Stromal cell of bone marrow (primary cell): Measurements from ENCODE around the gene ACE.

Experiments
- DNase-seq: peaks from one replicate; pipeline ENCODE4 v3.0.0-alpha.2; 2012; ENCODE audit warnings: low read depth

The ACE gene

DNA sequence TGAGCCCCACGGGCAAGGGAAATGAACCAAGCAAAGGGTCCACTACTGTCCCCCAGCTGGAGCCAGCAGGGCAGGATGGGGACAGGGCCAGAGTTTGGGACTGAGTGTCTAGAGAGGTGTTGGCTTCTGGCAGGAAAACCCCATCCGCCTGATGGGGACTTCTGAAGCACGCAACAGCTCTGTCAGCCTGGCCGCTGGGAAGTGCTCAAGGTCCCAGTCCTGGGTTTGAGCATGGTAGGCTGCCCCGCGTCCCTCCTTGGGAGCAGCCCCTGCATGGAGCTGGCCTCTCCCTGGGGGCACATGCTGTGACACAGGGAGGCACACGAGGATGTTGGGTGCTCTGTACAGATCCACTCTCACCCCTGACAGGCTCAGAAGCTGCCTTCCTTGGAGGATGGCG, 14.6 kb downstream of the ACE start:
- no peak for DNase-seq

DNA sequence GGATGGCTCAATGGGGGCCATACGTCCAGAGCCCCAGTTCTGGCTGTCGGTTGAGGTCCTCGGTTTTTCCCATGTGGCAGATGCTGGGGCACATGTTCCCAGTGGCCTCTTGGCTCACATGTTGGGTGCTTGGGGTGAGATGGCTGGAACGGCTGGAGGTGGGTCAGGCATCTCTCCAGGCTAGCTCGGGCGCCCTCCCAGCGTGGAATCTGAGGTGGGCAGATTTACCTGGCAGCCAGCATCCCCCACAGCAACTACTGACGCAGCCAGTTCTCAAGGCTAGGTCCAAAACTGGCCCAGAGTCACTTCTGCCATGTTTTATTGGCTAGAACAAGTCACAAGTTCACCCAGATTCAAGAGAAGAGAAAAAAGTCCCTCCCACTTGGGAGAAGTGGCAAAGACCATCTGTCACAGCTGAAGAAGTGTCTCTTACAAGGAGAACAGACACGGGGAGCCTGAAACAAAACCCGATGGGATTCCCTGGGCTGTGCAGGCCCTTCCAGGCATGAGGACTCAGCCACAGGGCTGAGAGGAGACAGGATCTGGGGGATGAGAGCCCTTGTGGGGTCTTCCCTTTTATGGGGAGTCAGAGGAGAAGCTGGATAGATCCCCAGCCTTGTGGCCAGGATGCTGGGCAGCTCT, 15.2 kb downstream of the ACE start:
- no peak for DNase-seq

DNA sequence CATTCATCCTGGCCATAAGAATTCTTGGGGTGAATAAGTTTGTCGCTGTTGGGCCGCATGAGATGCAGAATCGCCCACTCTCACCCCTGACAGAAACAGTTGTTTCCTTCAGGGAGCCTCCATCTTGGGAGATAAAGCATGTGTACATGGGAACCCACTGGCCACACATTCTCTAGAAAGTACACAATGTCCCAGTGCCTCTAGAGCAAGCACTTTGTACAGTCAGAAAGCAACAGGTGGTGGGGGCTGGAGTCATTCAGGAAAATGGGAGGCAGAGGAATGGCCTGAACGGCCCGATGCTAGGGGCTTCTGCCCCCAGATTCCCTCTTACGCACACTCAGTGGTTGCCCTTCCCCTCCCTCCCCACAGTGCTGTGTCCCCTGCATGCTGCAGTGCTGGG, 16.1 kb downstream of the ACE start:
- no peak for DNase-seq

DNA sequence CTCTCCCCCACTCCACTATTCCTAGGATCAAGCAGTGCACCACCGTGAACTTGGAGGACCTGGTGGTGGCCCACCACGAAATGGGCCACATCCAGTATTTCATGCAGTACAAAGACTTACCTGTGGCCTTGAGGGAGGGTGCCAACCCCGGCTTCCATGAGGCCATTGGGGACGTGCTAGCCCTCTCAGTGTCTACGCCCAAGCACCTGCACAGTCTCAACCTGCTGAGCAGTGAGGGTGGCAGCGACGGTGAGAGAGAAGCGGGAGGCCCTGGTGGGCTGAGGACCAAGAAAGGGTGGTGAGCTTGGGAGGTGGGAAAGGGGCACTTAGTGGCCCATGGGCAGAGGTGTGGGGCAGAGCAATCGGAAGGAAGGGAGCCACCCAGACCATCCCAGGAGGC, 16.6 kb downstream of the ACE start:
- DNase-seq, result no peak

DNA sequence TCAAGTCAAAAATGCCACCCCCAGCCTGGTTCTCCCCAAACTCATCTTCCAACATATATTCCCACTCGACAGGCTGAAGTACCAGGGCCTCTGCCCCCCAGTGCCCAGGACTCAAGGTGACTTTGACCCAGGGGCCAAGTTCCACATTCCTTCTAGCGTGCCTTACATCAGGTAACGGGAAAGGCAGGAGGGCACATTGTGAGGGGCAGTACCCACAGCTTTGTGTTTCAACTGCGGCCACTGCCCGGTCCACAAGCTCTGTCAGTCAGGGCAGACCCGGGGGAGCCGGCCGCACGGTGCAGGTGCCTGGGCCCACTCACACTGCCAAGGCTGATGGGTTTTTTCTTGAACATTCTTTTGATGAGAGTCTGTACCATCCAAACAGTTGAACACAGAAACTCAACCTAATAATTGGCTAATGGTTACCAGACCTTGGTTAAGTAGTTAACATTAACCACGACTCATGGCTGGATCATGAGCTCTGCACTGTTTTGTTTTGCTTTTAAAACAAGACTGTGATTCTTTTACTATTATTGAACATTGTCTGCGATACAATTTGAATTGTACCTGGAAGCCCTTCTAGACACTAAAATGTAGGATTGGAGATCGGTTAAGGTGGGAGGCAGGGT, 17.6 kb downstream of the ACE start:
- DNase-seq, result no peak

DNA sequence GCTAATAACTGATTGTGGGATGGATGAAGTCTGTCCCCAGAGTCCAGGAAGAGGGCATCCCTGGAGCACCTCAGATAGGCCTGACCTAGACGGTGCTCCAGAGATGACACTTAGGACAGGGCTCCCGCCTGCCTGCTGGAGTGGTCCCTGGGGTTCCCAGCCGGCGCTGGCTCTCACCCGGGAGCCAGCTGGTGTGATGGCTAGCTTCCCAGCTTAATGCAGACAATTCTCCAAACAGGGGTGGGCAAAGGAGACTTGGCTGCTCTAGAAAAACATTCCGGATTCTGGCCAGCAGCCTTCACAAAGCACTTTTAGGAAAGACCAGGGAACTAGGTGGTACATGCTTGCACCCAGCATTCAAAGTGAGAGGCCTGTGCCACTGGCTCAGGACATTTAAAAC, 18.6 kb downstream of the ACE start:
- no peak for DNase-seq

DNA sequence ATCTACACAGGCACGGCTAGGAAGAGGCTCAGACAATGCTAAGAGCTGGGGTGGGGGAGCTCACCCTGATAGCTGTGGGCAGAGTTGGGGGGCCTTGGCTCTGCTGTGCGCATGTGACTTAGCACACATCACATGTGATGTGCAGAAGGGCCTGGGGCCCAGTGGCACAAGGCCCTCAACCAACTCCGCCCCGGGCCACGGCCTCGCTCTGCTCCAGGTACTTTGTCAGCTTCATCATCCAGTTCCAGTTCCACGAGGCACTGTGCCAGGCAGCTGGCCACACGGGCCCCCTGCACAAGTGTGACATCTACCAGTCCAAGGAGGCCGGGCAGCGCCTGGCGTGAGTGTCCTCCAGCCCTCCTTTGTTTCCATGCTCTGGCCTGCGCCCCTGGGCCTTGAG, 19.3 kb downstream of the ACE start:
- DNase-seq, result no peak

DNA sequence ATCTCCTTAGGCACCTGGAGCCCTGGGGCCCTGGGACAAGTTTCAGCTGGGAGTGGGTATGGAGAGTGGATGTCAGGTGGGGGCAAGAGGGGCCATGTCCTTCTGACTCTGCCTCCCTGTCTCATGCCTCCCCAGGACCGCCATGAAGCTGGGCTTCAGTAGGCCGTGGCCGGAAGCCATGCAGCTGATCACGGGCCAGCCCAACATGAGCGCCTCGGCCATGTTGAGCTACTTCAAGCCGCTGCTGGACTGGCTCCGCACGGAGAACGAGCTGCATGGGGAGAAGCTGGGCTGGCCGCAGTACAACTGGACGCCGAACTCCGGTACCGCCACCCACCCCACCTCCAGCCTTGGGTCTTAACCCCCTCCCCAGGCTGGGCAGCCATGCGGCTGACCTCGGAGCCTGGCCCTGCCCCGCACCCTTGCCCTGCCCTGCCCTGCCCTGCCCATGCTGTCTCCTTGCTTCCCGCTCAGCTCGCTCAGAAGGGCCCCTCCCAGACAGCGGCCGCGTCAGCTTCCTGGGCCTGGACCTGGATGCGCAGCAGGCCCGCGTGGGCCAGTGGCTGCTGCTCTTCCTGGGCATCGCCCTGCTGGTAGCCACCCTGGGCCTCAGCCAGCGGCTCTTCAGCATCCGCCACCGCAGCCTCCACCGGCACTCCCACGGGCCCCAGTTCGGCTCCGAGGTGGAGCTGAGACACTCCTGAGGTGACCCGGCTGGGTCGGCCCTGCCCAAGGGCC, 20.0 kb downstream of the ACE start:
- DNase-seq, result no peak

DNA sequence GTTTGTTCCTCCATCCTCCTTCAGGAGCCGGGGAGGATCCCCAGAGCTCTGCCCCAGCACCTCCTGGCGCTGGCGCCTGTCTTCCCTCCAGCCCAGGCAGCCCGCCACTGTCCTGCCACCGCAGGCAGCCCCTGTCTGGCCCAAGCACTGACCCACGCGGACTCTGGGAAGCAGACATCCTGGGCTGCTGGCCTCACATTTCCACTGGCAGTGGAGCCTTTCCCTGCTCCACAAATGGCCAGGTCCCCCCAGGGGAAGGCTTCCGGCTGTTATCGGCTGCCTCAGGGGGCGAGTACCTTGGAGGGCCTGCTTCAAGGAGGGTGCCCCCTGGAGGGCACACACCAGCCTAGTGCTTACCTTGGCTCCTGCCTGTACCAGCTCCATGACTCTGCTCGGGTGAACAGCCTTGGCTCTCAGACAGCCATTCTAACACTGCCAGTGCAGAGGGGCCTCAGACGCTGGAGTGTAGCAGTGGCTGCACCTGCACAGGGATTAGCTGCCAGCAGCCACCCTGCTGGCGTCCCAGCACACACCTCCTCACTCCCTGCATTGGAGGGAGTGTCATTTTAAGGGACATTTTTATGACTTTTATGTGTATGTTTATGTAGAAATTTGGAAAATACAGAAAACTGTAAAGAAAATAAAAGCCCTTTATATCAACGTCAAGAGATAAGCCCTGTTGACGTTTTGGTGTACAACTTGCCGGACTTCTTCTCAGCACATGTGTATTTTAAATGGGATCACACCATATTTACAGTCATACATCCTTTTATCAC, 21.0 kb downstream of the ACE start:
- DNase-seq, result no peak

DNA sequence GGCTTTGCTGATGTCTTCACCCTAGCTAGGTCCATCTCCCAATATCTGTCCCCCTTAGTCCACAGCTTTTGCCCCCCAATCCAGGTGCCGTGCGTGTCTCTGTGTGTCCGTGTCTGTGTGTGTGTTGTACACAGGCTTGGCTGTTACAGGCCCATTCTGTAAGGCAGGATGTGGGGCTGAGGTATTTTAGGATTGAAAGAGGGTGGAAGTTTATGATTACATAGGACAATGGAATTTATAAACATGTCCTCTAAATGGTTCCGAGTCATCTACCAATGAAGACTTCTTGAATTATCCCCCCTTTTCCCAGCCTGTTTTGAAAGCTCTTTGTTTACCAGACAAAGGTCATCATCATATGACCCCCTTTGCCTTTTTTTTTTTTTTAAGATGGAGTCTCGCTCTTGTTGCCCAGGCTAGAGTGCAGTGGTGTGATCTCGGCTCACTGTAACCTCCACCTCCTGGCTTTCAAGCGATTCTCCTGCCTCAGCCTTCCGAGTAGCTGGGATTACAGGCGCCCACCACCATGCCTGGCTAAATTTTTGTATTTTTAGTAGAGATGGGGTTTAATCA, 21.9 kb downstream of the ACE start:
- no peak for DNase-seq

DNA sequence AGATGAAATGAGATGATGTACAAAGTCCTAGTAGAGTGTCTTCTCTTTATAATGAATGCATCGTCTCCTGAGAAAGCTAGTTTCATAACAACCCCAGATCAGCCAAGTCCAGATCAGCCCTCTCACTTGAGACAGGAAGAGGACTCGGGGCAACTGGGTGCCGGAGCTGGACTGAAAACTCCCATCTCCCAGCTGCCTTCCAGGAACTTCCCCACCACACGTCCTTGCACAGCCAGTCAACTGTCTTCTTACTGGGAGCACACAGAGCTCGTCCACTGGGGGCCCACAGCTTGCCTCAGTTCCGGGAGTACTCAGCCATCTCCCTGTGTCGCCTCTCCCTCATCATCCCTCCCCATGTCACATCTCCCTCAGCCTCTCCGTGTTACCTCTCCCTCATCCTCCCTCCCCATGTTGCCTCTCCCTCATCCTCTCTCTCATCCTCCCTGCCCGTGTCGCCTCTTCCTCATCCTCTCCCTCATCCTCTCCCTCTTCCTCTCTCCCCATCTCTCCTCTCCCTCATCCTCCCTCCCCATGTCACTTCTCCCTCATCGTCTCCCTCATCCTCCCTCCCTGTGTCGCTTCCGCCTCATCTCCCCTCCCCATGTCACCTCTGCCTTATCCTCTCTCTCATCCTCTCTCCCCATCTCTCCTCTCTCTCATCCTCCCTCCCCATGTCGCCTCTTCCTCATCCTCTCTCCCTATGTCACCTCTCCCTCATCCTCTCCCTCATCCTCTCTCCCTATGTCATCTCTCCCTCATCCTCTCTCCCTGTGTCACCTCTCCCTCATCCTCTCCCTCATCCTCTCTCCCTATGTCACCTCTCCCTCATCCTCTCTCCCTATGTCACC, 23.9 kb downstream of the ACE start:
- no peak for DNase-seq

DNA sequence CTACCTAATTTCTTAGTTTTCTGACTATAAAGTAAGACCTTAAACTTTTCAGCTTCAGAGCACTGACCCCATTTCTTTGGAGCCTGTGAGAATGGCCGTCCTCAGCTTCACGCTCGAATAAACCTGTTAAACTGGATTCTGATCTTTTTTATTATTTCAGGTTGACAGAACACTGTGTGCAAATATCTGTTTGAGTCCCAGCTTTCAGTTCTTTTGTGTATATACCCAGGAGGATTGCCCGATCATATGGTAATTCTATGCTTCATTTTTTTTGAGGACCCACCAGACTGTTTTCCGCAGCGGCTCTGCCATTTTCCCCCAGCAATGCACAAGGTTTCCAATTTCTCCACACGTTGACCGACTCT, 26.5 kb downstream of the ACE start:
- no peak for DNase-seq

DNA sequence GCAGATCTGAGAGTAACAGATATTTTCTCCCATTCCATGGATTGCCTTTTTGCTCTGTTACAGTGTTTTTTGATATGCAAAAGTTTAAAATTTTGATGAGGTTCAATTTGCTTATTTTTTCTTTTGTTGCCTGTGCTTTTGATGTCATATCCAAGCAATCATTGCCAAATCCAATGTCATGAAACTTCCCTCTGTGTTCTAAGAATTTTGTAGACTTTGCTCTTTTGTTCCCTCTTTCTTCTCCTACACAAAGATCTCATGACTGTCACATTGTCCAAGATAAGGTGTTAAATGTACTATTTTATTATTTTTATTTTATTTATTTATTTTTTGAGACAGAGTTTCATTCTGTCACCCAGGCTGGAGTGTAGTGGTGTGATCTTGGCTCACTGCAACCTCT, 27.4 kb downstream of the ACE start:
- DNase-seq, result no peak

DNA sequence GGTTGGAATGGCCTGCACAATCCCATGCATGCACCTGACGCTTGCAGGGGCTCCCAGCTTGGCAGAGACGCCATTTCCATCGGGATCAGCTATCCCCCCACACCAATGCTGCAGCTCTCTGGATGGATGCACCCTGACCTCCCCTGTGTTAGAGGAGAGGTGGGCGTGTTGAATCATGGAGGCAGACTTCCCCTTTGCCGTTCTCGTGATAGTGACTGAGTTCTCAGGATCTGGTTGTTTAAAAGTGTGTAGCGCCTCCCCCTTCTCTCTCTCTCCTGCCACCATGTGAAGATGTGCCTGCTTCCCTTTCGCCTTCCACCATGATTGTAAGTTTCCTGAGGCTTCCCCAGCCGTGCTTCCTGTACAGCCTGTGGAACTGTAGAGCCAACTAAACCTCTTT, 28.5 kb downstream of the ACE start:
- DNase-seq, result no peak

DNA sequence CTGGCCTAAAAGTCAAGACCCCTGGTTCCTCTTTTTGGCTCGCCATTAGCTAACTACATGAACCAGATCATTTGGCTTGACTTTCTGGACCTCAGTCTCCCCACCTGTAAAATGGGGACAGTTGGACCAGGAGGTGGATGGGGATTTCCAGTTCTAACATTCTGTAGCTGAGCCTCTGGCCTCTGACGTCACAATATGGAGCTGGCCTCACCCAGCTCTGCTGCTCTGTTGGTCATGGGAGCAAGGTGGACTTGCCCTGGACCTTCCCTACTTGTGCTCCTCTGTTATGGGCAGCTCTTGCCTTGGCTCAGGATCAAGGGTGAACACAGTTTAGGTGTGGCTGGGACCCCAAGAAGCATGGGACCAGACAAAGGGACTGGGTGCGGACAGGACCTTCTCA, 29.8 kb downstream of the ACE start:
- DNase-seq, result no peak

DNA sequence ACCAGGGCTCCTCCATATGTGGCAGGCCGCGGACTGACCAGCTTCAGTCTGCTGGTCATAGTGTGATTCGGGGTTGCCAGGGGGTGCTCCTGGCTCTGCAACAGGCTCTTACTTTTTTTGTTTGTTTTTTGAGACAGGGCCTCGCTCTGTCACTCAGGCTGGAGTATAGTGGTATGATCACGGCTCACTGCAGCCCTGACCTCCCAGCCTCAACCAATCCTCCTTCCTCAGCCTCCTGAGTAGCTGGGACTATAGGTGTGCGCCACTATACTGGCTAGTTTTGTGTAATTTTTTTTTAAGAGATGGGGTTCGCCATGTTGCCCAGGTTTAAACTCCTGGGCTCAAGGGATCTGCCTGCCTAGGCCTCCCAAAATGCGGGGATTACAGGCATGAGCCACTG, 34.5 kb downstream of the ACE start:
- DNase-seq, result no peak

DNA sequence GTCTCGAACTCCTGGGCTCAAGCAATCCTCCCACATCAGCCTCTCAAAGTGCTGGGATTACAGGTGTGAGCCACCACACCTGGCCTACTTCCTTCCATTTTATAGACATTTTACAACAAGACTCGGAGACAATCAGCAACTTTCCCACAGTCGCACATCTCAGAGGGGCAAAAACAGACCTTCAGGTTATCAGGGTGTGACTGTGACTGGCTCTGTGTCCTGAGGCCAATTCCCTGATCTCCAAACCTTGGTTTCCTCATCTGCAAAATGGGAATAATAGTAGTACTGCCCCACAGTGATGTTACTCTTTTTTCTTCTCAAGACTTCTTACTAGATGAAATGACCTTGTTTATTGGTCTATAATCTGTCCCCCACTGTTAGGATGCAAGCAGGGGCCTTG, 35.5 kb downstream of the ACE start:
- no peak for DNase-seq

DNA sequence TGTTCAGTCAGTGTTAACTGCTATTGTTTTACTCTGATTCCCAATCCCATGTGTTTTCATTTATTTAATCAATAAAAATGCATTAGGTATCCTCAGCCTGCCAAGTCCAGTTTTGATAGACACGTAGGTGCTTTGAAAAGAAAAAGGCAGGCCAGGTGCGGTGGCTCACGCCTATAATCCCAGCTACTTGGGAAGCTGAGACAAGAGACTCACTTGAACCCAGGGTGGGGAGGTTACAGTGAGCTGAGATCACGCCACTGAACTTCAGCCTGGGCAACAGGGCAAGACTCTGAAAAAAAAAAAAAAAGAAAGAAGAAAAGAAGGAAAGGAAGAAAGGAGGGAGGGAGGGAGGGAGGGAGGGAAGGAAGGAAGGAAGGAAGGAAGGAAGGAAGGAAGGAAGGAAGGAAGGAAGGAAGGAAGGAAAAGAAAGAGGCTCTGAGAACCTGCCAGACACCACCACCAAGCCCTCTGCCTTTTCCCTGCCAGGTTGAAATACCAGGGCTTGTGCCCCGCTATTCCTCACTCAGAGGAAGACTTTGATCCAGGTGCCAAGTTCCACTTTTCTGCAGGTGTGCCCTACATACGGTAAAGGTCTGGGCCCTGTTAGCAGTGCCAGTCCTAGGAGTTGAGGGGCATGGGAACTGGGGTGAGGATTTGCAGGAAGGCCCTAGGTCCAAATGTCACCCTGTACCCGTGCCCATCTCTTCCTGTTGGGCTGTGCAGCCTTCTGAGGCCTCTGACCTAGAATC, 36.2 kb downstream of the ACE start:
- no peak for DNase-seq

DNA sequence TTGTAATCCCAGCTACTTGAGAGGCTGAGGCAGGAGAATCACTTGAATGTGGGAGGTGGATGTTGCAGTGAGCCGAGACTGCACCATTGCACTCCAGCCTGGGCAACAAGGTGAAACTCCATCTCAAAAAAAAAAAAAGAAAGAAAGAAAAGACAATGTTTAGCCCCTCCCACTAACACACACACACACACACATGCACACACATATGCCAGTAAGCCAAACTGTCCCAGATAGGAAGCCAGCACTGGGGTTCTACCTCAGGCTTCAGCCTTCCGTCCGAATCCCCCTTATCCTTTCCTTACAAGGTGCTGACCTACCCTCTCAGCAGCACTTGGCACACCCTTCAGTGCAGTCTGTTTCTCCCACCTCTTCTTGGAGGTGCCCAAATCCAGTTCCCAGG, 37.6 kb downstream of the ACE start:
- no peak for DNase-seq

DNA sequence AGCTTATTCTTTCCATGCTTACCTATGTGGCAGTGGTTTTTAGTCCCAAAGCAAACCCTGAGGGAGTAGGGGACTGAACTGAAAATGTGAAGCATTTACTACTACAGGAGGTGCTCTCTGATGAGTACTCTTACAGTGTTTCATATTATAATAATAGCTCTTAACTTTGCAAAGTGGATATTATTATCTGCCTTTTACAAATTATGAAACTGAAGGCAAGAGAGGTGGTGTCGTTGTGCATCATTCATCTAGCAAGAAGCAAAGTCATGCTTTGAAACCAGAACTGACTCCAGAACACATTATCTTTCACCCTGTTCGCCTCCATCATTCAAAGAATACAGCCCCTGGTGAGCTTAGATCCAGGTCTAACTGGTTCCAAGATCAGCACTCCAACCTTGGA, 38.1 kb downstream of the ACE start:
- no peak for DNase-seq

DNA sequence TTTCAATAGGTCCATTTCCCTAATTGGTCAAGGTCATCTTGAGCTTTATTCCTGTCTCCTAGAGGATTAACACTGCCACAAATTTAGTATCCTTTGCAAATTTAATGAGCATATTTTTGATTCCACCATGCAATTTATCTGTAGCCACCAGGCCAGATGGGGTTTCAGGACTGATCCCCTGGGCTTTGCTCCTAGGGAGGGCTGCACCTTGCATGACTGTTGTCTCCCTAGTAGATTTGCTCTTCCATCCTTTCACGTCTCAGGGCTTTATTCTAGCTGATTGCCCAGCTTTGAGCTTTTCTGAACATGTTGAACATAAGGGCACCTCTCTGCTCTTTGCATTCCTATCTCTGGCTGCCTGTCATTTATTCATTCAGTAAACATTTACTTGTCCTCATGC, 38.6 kb downstream of the ACE start:
- DNase-seq, result no peak
